HCT116 (cell line): Measurements from ENCODE around the gene MRPL30. TPM values are rescaled to one million over a fixed set of nuclear protein-coding genes. Genes with fewer than 3 reads are reported as not detected.

Source experiments
- ATAC-seq: fragments of 200-7000 bp; cut with Tn5 transposase; 2 replicates; pipeline ENCODE4 v1.9.1; 2020; ENCODE audit warnings: mild to moderate bottlenecking, moderate library complexity
- BruUV-seq: library from RNA; stranded (reverse); fragments of 400-500 nt; replicated peaks from 2 replicates; lab custom pipeline; 2021; lab: Mats Ljungman, UMichigan
- CTCF ChIA-PET: fragments of 300-600 bp; sonication (Branson Sonifier 250); formaldehyde crosslinking; loops from one replicate; lab custom pipeline; 2021; ENCODE audit warnings: antibody characterized with exemption; lab: Charles Lee
- POLR2A ChIA-PET: fragments of 300-600, 350-600 bp; sonication (Branson Sonifier 250); formaldehyde crosslinking; loops from one replicate; lab custom pipeline; 2021; ENCODE audit warnings: antibody characterized with exemption; lab: Charles Lee
- RAD21 ChIA-PET, 2 experiments: fragments of 300-600 bp; sonication (Branson Sonifier 250); formaldehyde crosslinking; loops; one replicate each; lab custom pipeline; 2023; ENCODE audit warnings: low total read pairs in 2 of 2; ENCODE audit not compliant: uncharacterized antibody in 2 of 2, unreplicated experiment in 2 of 2, low non-redundant PET in 1 of 2; lab: Charles Lee
- DNase-seq: peaks from one replicate; pipeline ENCODE4 v3.0.0-alpha.2; 2010; ENCODE audit warnings: low read depth, low spot score
- H2AFZ ChIP-seq: fragments of 200-600 bp; shearing (Covaris generic), sonication (generic); 2 replicates; pipeline ENCODE4 v1.6.1; 2017; ENCODE audit warnings: low read depth, mixed run types, mixed read lengths, antibody characterized with exemption, low read length; ENCODE audit not compliant: poor library complexity, severe bottlenecking
- H3K27ac ChIP-seq: 2 replicates; pipeline ENCODE4 v1.5.1; 2012; ENCODE audit warnings: low read depth, low read length
- H3K27me3 ChIP-seq: fragments of 200-600 bp; sonication (generic); 2 replicates; pipeline ENCODE4 v1.6.1; 2016; ENCODE audit warnings: mixed run types, low read length, mixed read lengths; ENCODE audit not compliant: insufficient read depth
- H3K36me3 ChIP-seq, 2 experiments: fragments of 200-500 bp in 1 of 2; fragments of 200-600 bp in 1 of 2; sonication (Bioruptor generic) in 1 of 2; sonication (generic) in 1 of 2; 2 replicates each; pipeline versions ENCODE4 v1.5.1 to v1.6.1; 2014 to 2016; ENCODE audit warnings: low read length in 2 of 2, inconsistent platforms in 1 of 2, mixed read lengths in 1 of 2, mixed run types in 1 of 2; ENCODE audit not compliant: insufficient read depth in 2 of 2, control insufficient read depth in 1 of 2
- H3K4me1 ChIP-seq, 2 experiments: fragments of 200-600 bp in 1 of 2; sonication (generic) in 1 of 2; 2 replicates each; pipeline versions ENCODE4 v1.5.1 to v1.6.1; 2012 to 2017; ENCODE audit warnings: low read length in 2 of 2, inconsistent platforms in 1 of 2, mild to moderate bottlenecking in 1 of 2, mixed read lengths in 1 of 2, mixed run types in 1 of 2, moderate library complexity in 1 of 2; ENCODE audit not compliant: insufficient read depth in 2 of 2, control insufficient read depth in 1 of 2
- H3K4me2 ChIP-seq: fragments of 200-600 bp; sonication (generic); 2 replicates; pipeline ENCODE4 v1.6.1; 2017; ENCODE audit warnings: mixed run types, low read length, mixed read lengths
- H3K4me3 ChIP-seq, 2 experiments: fragments of 200-600 bp in 1 of 2; sonication (generic) in 1 of 2; replicated peaks in 1 of 2; 2 replicates each; pipeline ENCODE4 v1.5.1; 2011 to 2016; ENCODE audit warnings: low read length in 2 of 2, control low read depth in 1 of 2, low read depth in 1 of 2, mild to moderate bottlenecking in 1 of 2, mixed read lengths in 1 of 2, mixed run types in 1 of 2
- H3K79me2 ChIP-seq: fragments of 200-600 bp; sonication (generic); 2 replicates; pipeline ENCODE4 v1.6.1; 2017; ENCODE audit warnings: mild to moderate bottlenecking, mixed run types, low read length, moderate library complexity, mixed read lengths; ENCODE audit not compliant: insufficient read depth
- H3K9ac ChIP-seq: fragments of 200-600 bp; sonication (generic); 2 replicates; pipeline ENCODE4 v1.6.1; 2016; ENCODE audit warnings: low read length, mixed read lengths
- H3K9me2 ChIP-seq: fragments of 200-600 bp; sonication (generic), shearing (Covaris generic); 2 replicates; pipeline ENCODE4 v1.6.1; 2017; ENCODE audit warnings: mixed run types, mild to moderate bottlenecking, moderate library complexity; ENCODE audit not compliant: insufficient read depth
- H3K9me3 ChIP-seq, 2 experiments: fragments of 200-500 bp in 1 of 2; fragments of 200-600 bp in 1 of 2; sonication (Bioruptor generic) in 1 of 2; sonication (generic) in 1 of 2; 2 replicates each; pipeline ENCODE4 v1.6.1; 2014 to 2017; ENCODE audit warnings: low read length in 2 of 2, mixed read lengths in 2 of 2, inconsistent platforms in 1 of 2, low read depth in 1 of 2, mild to moderate bottlenecking in 1 of 2, mixed run types in 1 of 2, moderate library complexity in 1 of 2; ENCODE audit not compliant: control insufficient read depth in 1 of 2, insufficient read depth in 1 of 2
- H4K20me1 ChIP-seq: fragments of 200-600 bp; sonication (generic), shearing (Covaris generic); 2 replicates; pipeline ENCODE4 v1.6.1; 2017; ENCODE audit warnings: mixed run types, mild to moderate bottlenecking, moderate library complexity; ENCODE audit not compliant: insufficient read depth
- CBX3 ChIP-seq: IDR thresholded peaks from 2 replicates; pipeline ENCODE4 v1.6.1; 2012; ENCODE audit warnings: low read depth
- ELF1 ChIP-seq: IDR thresholded peaks from 2 replicates; pipeline ENCODE4 v1.6.1; 2012; ENCODE audit warnings: low read depth, borderline replicate concordance
- EZH2 ChIP-seq: fragments of 200-600 bp; sonication (generic); IDR thresholded peaks from 2 replicates; pipeline ENCODE4 v1.6.1; 2017; ENCODE audit warnings: antibody characterized with exemption, mixed run types
- EZH2phosphoT487 ChIP-seq: fragments of 200-600 bp; IDR thresholded peaks from 2 replicates; pipeline ENCODE4 v1.6.1; 2018; ENCODE audit warnings: antibody characterized with exemption, borderline replicate concordance
- FOSL1 ChIP-seq: IDR thresholded peaks from 2 replicates; pipeline ENCODE4 v1.6.1; 2012; ENCODE audit warnings: low read depth
- POLR2A ChIP-seq: IDR thresholded peaks from 2 replicates; pipeline ENCODE4 v1.7.0; 2011; ENCODE audit warnings: borderline replicate concordance; ENCODE audit not compliant: insufficient read depth, insufficient read length; ENCODE audit errors: extremely low read depth
- POLR2AphosphoS5 ChIP-seq: IDR thresholded peaks from 2 replicates; pipeline ENCODE4 v1.6.1; 2011; ENCODE audit warnings: mild to moderate bottlenecking, low read depth, low read length, moderate library complexity
- RAD21 ChIP-seq: IDR thresholded peaks from 2 replicates; pipeline ENCODE4 v1.6.1; 2012; ENCODE audit warnings: low read depth, mild to moderate bottlenecking
- SP1 ChIP-seq: IDR thresholded peaks from 2 replicates; pipeline ENCODE4 v1.6.1; 2012; ENCODE audit warnings: low read depth
- SRF ChIP-seq: IDR thresholded peaks from 2 replicates; pipeline ENCODE4 v1.6.1; 2012; ENCODE audit warnings: low read depth
- TCF7L2 ChIP-seq: IDR thresholded peaks from 2 replicates; pipeline ENCODE4 v1.7.0; 2011; ENCODE audit warnings: borderline replicate concordance, inconsistent platforms; ENCODE audit not compliant: insufficient read depth, insufficient read length; ENCODE audit errors: extremely low read depth
- ZNF274 ChIP-seq: fragments of 200-500 bp; sonication (Bioruptor generic); IDR thresholded peaks from 2 replicates; pipeline ENCODE4 v1.6.1; 2014; ENCODE audit warnings: mild to moderate bottlenecking, low read depth, low read length, inconsistent platforms
- intact Hi-C: fragments of 100-400 bp; cut with micrococcal nuclease; formaldehyde crosslinking; loops from 2 replicates; pipeline ENCODE4 v1.10.0; 2022
- total RNA-seq: library from RNA; stranded (reverse); gene quantifications from one replicate; pipeline ENCODE4 v1.2.1, GENCODE V29; 2021; ENCODE audit not compliant: unreplicated experiment
- TF ChIP-seq, protein P1 (sequence below), 3 experiments: fragments of 200-600 bp in 1 of 3; sonication (generic) in 1 of 3; IDR thresholded peaks in 2 of 3; conservative IDR thresholded peaks in 1 of 3; 2 replicates each; pipeline ENCODE4 v1.5.1; 2012 to 2017; ENCODE audit warnings: low read depth in 2 of 3, low read length in 2 of 3, antibody characterized with exemption in 1 of 3, borderline replicate concordance in 1 of 3, control low read depth in 1 of 3, mild to moderate bottlenecking in 1 of 3, mixed read lengths in 1 of 3, mixed run types in 1 of 3, moderate library complexity in 1 of 3; ENCODE audit not compliant: insufficient read depth in 1 of 3
- TF ChIP-seq, protein P2 (sequence below): IDR thresholded peaks from 2 replicates; pipeline ENCODE4 v1.6.1; 2012

The MRPL30 gene
- total RNA-seq, 1 experiment from 2014 or later = 38.1 TPM

DNA sequence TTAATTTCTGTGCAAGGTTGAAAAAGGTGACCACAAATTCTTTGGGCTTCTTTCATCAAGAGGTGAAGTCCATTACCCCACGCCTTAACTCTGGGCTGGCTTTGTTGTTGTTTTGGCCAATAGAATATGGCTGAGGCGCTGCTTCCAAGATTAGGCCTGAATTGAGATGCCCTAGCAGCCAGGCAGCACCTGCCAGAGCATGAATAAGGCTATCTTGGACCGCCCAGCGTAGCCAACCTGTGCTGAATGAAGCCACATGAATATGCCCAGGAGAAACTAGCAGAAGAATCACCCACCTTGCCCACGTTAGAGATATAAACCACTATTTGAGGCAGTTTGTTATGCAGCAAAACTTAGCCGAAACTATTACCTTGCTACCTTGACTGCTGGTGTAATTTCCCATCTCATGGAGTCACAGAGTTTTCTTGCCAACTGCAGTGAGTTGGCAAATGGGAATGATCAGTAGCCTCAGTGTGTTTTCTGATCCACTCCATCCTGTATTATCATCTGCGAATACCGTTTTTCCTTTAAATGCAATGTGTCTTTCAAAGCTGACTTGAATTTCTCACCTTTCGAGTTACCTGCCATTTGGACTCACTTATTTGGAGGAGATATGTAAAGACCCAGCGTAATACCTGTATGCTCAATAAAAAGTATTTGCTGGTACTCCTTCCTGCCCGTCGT lies 26.9 kb upstream of the MRPL30 start:
- Histone ChIP-seq H2AFZ (peak overlapping the region; percentile 24), H3K4me2 (peak overlapping the region; percentile 70), H3K9ac (peak overlapping the region; percentile 78), H3K9me3 (no peaks in the 10 kb centered on the region), H3K27me3 (no peaks in the 10 kb centered on the region), H3K79me2 (peaks cover 5% of the 10 kb centered on the region; the same call in 1 of the 2 replicates), H4K20me1 (no peaks in the 10 kb centered on the region), H3K27ac (peak overlapping the region; percentile 61), H3K36me3 (0 out of 4 replicates have a peak, but pooled peaks cover 0 to 3% of the 10 kb centered on the region in 2 experiments), H3K9me2 (no peaks in the 10 kb centered on the region), H3K4me1 (peaks cover 13 to 15% of the 10 kb centered on the region in 2 experiments), H3K4me3 (peak overlapping the region; percentile 71 to 81)
- BruUV-seq = TSS peak; percentile 68
- ChIA-PET RAD21 (no interaction called here), POLR2A (interaction anchor here (1.0 to 1.5 kb wide), 2 partner anchors 10 to 13 kb away, joined by 5 to 9 read pairs; partner anchors contain the start of gene C2orf15), CTCF (no interaction called here)
- no peak for TF ChIP-seq POLR2A
- TF ChIP-seq, protein P1, sequence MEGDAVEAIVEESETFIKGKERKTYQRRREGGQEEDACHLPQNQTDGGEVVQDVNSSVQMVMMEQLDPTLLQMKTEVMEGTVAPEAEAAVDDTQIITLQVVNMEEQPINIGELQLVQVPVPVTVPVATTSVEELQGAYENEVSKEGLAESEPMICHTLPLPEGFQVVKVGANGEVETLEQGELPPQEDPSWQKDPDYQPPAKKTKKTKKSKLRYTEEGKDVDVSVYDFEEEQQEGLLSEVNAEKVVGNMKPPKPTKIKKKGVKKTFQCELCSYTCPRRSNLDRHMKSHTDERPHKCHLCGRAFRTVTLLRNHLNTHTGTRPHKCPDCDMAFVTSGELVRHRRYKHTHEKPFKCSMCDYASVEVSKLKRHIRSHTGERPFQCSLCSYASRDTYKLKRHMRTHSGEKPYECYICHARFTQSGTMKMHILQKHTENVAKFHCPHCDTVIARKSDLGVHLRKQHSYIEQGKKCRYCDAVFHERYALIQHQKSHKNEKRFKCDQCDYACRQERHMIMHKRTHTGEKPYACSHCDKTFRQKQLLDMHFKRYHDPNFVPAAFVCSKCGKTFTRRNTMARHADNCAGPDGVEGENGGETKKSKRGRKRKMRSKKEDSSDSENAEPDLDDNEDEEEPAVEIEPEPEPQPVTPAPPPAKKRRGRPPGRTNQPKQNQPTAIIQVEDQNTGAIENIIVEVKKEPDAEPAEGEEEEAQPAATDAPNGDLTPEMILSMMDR (IDR thresholded peaks at IDR 0.05 in 2 of 3, conservative IDR thresholded peaks at IDR 0.05 in 1 of 3; ENCODE audit: borderline replicate concordance in 1 of 3, insufficient read depth in 1 of 3, low read depth in 2 of 3, low read length in 2 of 3) = no peak
- no peak for TF ChIP-seq EZH2phosphoT487
- no peak for TF ChIP-seq EZH2
- no peak for TF ChIP-seq CBX3
- TF ChIP-seq SP1 = no peak
- no peak for TF ChIP-seq SRF
- TF ChIP-seq, protein P2, sequence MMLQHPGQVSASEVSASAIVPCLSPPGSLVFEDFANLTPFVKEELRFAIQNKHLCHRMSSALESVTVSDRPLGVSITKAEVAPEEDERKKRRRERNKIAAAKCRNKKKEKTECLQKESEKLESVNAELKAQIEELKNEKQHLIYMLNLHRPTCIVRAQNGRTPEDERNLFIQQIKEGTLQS = no peak
- no peak for TF ChIP-seq ZNF274
- TF ChIP-seq TCF7L2 = no peak
- no peak for TF ChIP-seq ELF1
- no peak for TF ChIP-seq FOSL1
- no peak for TF ChIP-seq POLR2AphosphoS5
- no peak for TF ChIP-seq RAD21
- intact Hi-C loops = loop anchor here (10.0 kb wide), 1 partner anchor 341 kb away; the partner anchor contains the start of gene REV1
- no peak for ATAC-seq
- no peak for DNase-seq
